H9 (cell line): ENCODE data around the gene PARP1. TPM values are rescaled to one million over a fixed set of nuclear protein-coding genes. Genes with fewer than 3 reads are reported as not detected.

Source experiments
- DNase-seq: peaks from one replicate; pipeline ENCODE4 v3.0.0-alpha.2; 2017
- H2AFZ ChIP-seq: one replicate; pipeline ENCODE4 v1.6.1; 2013; ENCODE audit warnings: mild to moderate bottlenecking, low read length, control low read depth, moderate library complexity
- H2AK5ac ChIP-seq: 2 replicates; pipeline ENCODE4 v1.6.1; 2013; ENCODE audit warnings: low read length, control low read depth, mixed read lengths; ENCODE audit not compliant: insufficient read length
- H2BK120ac ChIP-seq: one replicate; pipeline ENCODE4 v1.6.1; 2013; ENCODE audit warnings: low read depth, mild to moderate bottlenecking, low read length, control low read depth, inconsistent platforms; ENCODE audit not compliant: poor library complexity, severe bottlenecking
- H2BK12ac ChIP-seq: 2 replicates; pipeline ENCODE4 v1.6.1; 2013; ENCODE audit warnings: low read length, control low read depth, mixed read lengths, low read depth; ENCODE audit not compliant: insufficient read length
- H2BK15ac ChIP-seq: 2 replicates; pipeline ENCODE4 v1.6.1; 2013; ENCODE audit warnings: low read depth, low read length, control low read depth
- H2BK20ac ChIP-seq: one replicate; pipeline ENCODE4 v1.6.1; 2013; ENCODE audit warnings: low read depth, mild to moderate bottlenecking, low read length, control low read depth, inconsistent platforms; ENCODE audit not compliant: poor library complexity, severe bottlenecking
- H2BK5ac ChIP-seq: 2 replicates; pipeline ENCODE4 v1.6.1; 2013; ENCODE audit warnings: low read length, control low read depth, mixed read lengths; ENCODE audit not compliant: insufficient read length
- H3K14ac ChIP-seq: 2 replicates; pipeline ENCODE4 v1.6.1; 2013; ENCODE audit warnings: low read length, control low read depth; ENCODE audit not compliant: insufficient read depth
- H3K18ac ChIP-seq: 2 replicates; pipeline ENCODE4 v1.6.1; 2013; ENCODE audit warnings: low read depth, mild to moderate bottlenecking, mixed read lengths, low read length, control low read depth; ENCODE audit not compliant: insufficient read length
- H3K23ac ChIP-seq: 2 replicates; pipeline ENCODE4 v1.6.1; 2013; ENCODE audit warnings: low read length, control low read depth, mixed read lengths, low read depth; ENCODE audit not compliant: insufficient read length
- H3K23me2 ChIP-seq: 2 replicates; pipeline ENCODE4 v1.6.1; 2013; ENCODE audit warnings: low read depth, mild to moderate bottlenecking, mixed read lengths, low read length, control low read depth; ENCODE audit not compliant: insufficient read length, poor library complexity, severe bottlenecking
- H3K27ac ChIP-seq: 2 replicates; pipeline ENCODE4 v1.5.1; 2013; ENCODE audit warnings: low read length, control low read depth, mixed read lengths, low read depth; ENCODE audit not compliant: insufficient read length
- H3K27me3 ChIP-seq: 2 replicates; pipeline ENCODE4 v1.6.1; 2013; ENCODE audit warnings: low read length, control low read depth, inconsistent platforms; ENCODE audit not compliant: insufficient read depth
- H3K4ac ChIP-seq: 2 replicates; pipeline ENCODE4 v1.6.1; 2013; ENCODE audit warnings: low read depth, mild to moderate bottlenecking, control low read depth, inconsistent platforms, low read length, moderate library complexity
- H3K4me1 ChIP-seq: 2 replicates; pipeline ENCODE4 v1.6.1; 2013; ENCODE audit warnings: low read length, control low read depth, inconsistent platforms; ENCODE audit not compliant: insufficient read depth
- H3K4me2 ChIP-seq: 2 replicates; pipeline ENCODE4 v1.6.1; 2013; ENCODE audit warnings: low read length, control low read depth, mixed read lengths; ENCODE audit not compliant: insufficient read length, insufficient read depth
- H3K56ac ChIP-seq: 2 replicates; pipeline ENCODE4 v1.6.1; 2013; ENCODE audit warnings: low read depth, mild to moderate bottlenecking, mixed read lengths, low read length, control low read depth; ENCODE audit not compliant: insufficient read length
- H3K79me1 ChIP-seq: 2 replicates; pipeline ENCODE4 v1.6.1; 2013; ENCODE audit warnings: low read depth, mild to moderate bottlenecking, moderate library complexity, low read length, control low read depth, inconsistent platforms; ENCODE audit not compliant: insufficient read depth, poor library complexity, severe bottlenecking
- H3K79me2 ChIP-seq: 2 replicates; pipeline ENCODE4 v1.6.1; 2013; ENCODE audit warnings: low read length, control low read depth, inconsistent platforms; ENCODE audit not compliant: insufficient read depth
- H3K9ac ChIP-seq: 2 replicates; pipeline ENCODE4 v1.6.1; 2013; ENCODE audit warnings: low read length, control low read depth, mixed read lengths; ENCODE audit not compliant: insufficient read length; ENCODE audit errors: extremely low read depth
- H3K9me3 ChIP-seq: one replicate; pipeline ENCODE4 v1.6.1; 2013; ENCODE audit warnings: low read depth, low read length, inconsistent platforms; ENCODE audit not compliant: control insufficient read depth
- H3T11ph ChIP-seq: one replicate; pipeline ENCODE4 v1.6.1; 2013; ENCODE audit warnings: mild to moderate bottlenecking, low read length, control low read depth, inconsistent platforms
- H4K20me1 ChIP-seq: one replicate; pipeline ENCODE4 v1.6.1; 2013; ENCODE audit not compliant: control insufficient read depth, insufficient read length, insufficient read depth
- H4K5ac ChIP-seq: 2 replicates; pipeline ENCODE4 v1.6.1; 2013; ENCODE audit warnings: low read depth, mild to moderate bottlenecking, mixed read lengths, low read length, control low read depth; ENCODE audit not compliant: insufficient read length
- H4K8ac ChIP-seq: replicated peaks from 2 replicates; pipeline ENCODE4 v1.6.1; 2013; ENCODE audit warnings: low read length, control low read depth, mixed read lengths, low read depth; ENCODE audit not compliant: insufficient read length
- H4K91ac ChIP-seq: 2 replicates; pipeline ENCODE4 v1.6.1; 2013; ENCODE audit warnings: low read depth, mild to moderate bottlenecking, moderate library complexity, mixed read lengths, low read length, control low read depth; ENCODE audit not compliant: insufficient read length
- H3K27ac Mint-ChIP-seq, 3 experiments: 2 replicates in 2 of 3; 3 replicates in 1 of 3; pipeline ENCODE4 v1.8.0; 2020 to 2021; ENCODE audit warnings: mixed read lengths in 3 of 3, mild to moderate bottlenecking in 1 of 3, moderate library complexity in 1 of 3
- H3K27me3 Mint-ChIP-seq: 2 replicates; pipeline ENCODE4 v1.8.0; 2021; ENCODE audit warnings: low read depth, mild to moderate bottlenecking, moderate library complexity, mixed read lengths
- H3K36me3 Mint-ChIP-seq, 3 experiments: 2 replicates in 2 of 3; 3 replicates in 1 of 3; pipeline ENCODE4 v1.8.0; 2020 to 2021; ENCODE audit warnings: low read depth in 3 of 3, mixed read lengths in 3 of 3; ENCODE audit not compliant: insufficient read depth in 1 of 3
- H3K4me1 Mint-ChIP-seq, 2 experiments: 2 replicates each; pipeline ENCODE4 v1.8.0; 2020; ENCODE audit warnings: mixed read lengths in 2 of 2
- H3K4me3 Mint-ChIP-seq, 2 experiments: 2 replicates in 1 of 2; 3 replicates in 1 of 2; pipeline ENCODE4 v1.8.0; 2020 to 2021; ENCODE audit warnings: mild to moderate bottlenecking in 2 of 2, mixed read lengths in 2 of 2, moderate library complexity in 1 of 2
- H3K9me3 Mint-ChIP-seq, 2 experiments: 2 replicates in 1 of 2; 3 replicates in 1 of 2; pipeline ENCODE4 v1.8.0; 2020; ENCODE audit warnings: mild to moderate bottlenecking in 2 of 2, mixed read lengths in 2 of 2, moderate library complexity in 1 of 2
- WGBS: extraction: QIAGEN DNeasy Blood & Tissue Kit; methylation state at CpG from one replicate; pipeline ENCODE4 v1.1.7; 2013; ENCODE audit warnings: missing lambda C conversion rate, low lambda C conversion rate, mixed read lengths; ENCODE audit not compliant: insufficient read length; ENCODE audit errors: extremely low coverage; 5-methylcytosine and 5-hydroxymethylcytosine counted together
- total RNA-seq: library from RNA; stranded (reverse); gene quantifications from 2 replicates; pipeline ENCODE4 v1.2.1, GENCODE V29; 2021
- TF ChIP-seq, protein P1 (sequence below): fragments of 200-600 bp; sonication (generic); conservative IDR thresholded peaks from 3 replicates; pipeline ENCODE4 v1.8.0; 2021; ENCODE audit warnings: antibody characterized with exemption, mild to moderate bottlenecking

The PARP1 gene
- total RNA-seq, 1 experiment from 2014 or later, result 337 TPM

DNA sequence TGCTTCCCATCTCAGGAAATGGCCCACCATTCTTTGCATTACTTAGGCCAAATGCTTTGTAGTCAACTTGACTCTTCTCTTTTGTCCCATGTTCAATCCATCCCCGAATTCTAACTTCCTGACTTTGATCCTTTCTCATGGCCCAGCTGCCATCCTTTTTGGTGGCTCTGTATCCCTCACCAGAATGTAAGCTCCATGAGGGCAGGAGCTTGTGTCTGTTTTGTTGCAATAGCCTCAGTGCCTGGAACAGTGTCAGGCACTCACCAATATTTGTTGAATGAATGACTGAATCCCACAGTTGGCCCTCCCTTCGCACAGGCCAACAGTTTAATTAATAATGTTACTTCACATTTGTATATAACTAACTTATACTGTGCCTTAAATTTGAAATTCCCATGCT lies 3.1 kb upstream of the PARP1 start:
- H3K4me3 Mint-ChIP-seq, result no peak overlapping the region
- Histone ChIP-seq H3K4ac (no peak overlapping the region), H2BK15ac (no peak overlapping the region), H4K20me1 (no peaks in the 10 kb centered on the region), H3T11ph (no peak overlapping the region), H3K14ac (no peak overlapping the region), H2BK5ac (no peak overlapping the region), H2BK20ac (no peak overlapping the region), H3K79me1 (no peaks in the 10 kb centered on the region), H2AK5ac (no peak overlapping the region), H3K23ac (no peak overlapping the region), H4K91ac (no peak overlapping the region), H4K8ac (no peak overlapping the region), H2BK12ac (no peak overlapping the region), H2AFZ (no peak overlapping the region), H3K27ac (no peak overlapping the region), H3K23me2 (peaks cover 12% of the 10 kb centered on the region), H3K56ac (no peak overlapping the region), H3K4me2 (no peak overlapping the region), H3K27me3 (no peaks in the 10 kb centered on the region), H3K79me2 (peaks cover 13% of the 10 kb centered on the region; the same call in 1 of the 2 replicates), H2BK120ac (no peak overlapping the region), H3K9ac (no peak overlapping the region), H3K9me3 (no peaks in the 10 kb centered on the region), H3K18ac (no peak overlapping the region), H4K5ac (no peak overlapping the region), H3K4me1 (peaks cover 3% of the 10 kb centered on the region)
- WGBS, result no CpG with 5 or more reads among the region's 2 CpGs
- H3K9me3 Mint-ChIP-seq, result no peaks in the 10 kb centered on the region; a peak in 1 of 5 replicates
- TF ChIP-seq, protein P1, sequence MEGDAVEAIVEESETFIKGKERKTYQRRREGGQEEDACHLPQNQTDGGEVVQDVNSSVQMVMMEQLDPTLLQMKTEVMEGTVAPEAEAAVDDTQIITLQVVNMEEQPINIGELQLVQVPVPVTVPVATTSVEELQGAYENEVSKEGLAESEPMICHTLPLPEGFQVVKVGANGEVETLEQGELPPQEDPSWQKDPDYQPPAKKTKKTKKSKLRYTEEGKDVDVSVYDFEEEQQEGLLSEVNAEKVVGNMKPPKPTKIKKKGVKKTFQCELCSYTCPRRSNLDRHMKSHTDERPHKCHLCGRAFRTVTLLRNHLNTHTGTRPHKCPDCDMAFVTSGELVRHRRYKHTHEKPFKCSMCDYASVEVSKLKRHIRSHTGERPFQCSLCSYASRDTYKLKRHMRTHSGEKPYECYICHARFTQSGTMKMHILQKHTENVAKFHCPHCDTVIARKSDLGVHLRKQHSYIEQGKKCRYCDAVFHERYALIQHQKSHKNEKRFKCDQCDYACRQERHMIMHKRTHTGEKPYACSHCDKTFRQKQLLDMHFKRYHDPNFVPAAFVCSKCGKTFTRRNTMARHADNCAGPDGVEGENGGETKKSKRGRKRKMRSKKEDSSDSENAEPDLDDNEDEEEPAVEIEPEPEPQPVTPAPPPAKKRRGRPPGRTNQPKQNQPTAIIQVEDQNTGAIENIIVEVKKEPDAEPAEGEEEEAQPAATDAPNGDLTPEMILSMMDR, result no peak
- H3K4me1 Mint-ChIP-seq, result peaks cover 9 to 13% of the 10 kb centered on the region in 2 experiments
- DNase-seq, result no peak
- H3K36me3 Mint-ChIP-seq, result peaks cover 0 to 2% (median 0%) of the 10 kb centered on the region in 3 experiments; a peak in 1 of 7 replicates
- no peak overlapping the region for H3K27ac Mint-ChIP-seq
- H3K27me3 Mint-ChIP-seq, result no peaks in the 10 kb centered on the region; the same call in none of the 2 replicates
